WTC11 (cell line): ENCODE results near the gene NPR3. TPM values are rescaled to one million over a fixed set of nuclear protein-coding genes. Genes with fewer than 3 reads are reported as not detected.

ENCODE experiments used
- ATAC-seq: fragments of 200-7000 bp; cut with Tn5 transposase; 2 replicates; pipeline ENCODE4 v1.10.0; 2021; ENCODE audit warnings: mild to moderate bottlenecking, moderate library complexity
- CTCF ChIA-PET: fragments of 300-600 bp; sonication (Branson Sonifier 250); formaldehyde crosslinking; loops from one replicate; lab custom pipeline; 2021; ENCODE audit warnings: antibody characterized with exemption; lab: Charles Lee
- POLR2A ChIA-PET: fragments of 350-600 bp; sonication (Branson Sonifier 250); formaldehyde crosslinking; loops from one replicate; lab custom pipeline; 2021; ENCODE audit warnings: antibody characterized with exemption; lab: Charles Lee
- DNase-seq: peaks from one replicate; pipeline ENCODE4 v3.0.0; 2021; ENCODE audit warnings: low spot score
- H3K27ac Mint-ChIP-seq: 2 replicates; pipeline ENCODE4 v1.8.0; 2021; ENCODE audit warnings: mixed read lengths
- H3K27me3 Mint-ChIP-seq: 2 replicates; pipeline ENCODE4 v1.8.0; 2021; ENCODE audit warnings: low read depth, mild to moderate bottlenecking, moderate library complexity, mixed read lengths
- H3K36me3 Mint-ChIP-seq: 2 replicates; pipeline ENCODE4 v1.8.0; 2021; ENCODE audit warnings: mixed read lengths
- H3K4me1 Mint-ChIP-seq: 2 replicates; pipeline ENCODE4 v1.8.0; 2022; ENCODE audit warnings: mixed read lengths
- H3K4me3 Mint-ChIP-seq: 2 replicates; pipeline ENCODE4 v1.8.0; 2021; ENCODE audit warnings: mild to moderate bottlenecking, moderate library complexity, mixed read lengths
- H3K9me3 Mint-ChIP-seq: 2 replicates; pipeline ENCODE4 v1.8.0; 2021; ENCODE audit warnings: mixed read lengths
- AFF4 ChIP-seq: sonication (generic); formaldehyde crosslinking; IDR thresholded peaks from 2 replicates; pipeline ENCODE4 v1.8.1; 2023; ENCODE audit warnings: mild to moderate bottlenecking, missing genetic modification reagents, borderline replicate concordance
- ATF2 ChIP-seq: sonication (generic); formaldehyde crosslinking; IDR thresholded peaks from 2 replicates; pipeline ENCODE4 v1.8.1; 2022; ENCODE audit warnings: low read depth, missing genetic modification reagents, borderline replicate concordance
- ATF6 ChIP-seq: sonication (generic); formaldehyde crosslinking; IDR thresholded peaks from 2 replicates; pipeline ENCODE4 v1.8.1; 2023; ENCODE audit warnings: mild to moderate bottlenecking, missing genetic modification reagents
- ESRRA ChIP-seq: sonication (generic); formaldehyde crosslinking; IDR thresholded peaks from 2 replicates; pipeline ENCODE4 v1.8.1; 2022; ENCODE audit warnings: mild to moderate bottlenecking, missing genetic modification reagents, borderline replicate concordance
- ETV6 ChIP-seq: sonication (generic); formaldehyde crosslinking; IDR thresholded peaks from 2 replicates; pipeline ENCODE4 v1.8.1; 2022; ENCODE audit warnings: mild to moderate bottlenecking, missing genetic modification reagents
- IRF2 ChIP-seq: sonication (generic); formaldehyde crosslinking; IDR thresholded peaks from 2 replicates; pipeline ENCODE4 v1.8.0; 2022; ENCODE audit warnings: low read depth, missing genetic modification reagents, borderline replicate concordance
- MXD4 ChIP-seq: fragments of 250-450 bp; sonication (Bioruptor Pico); IDR thresholded peaks from 2 replicates; pipeline ENCODE4 v1.8.0; 2021; ENCODE audit warnings: mild to moderate bottlenecking, moderate library complexity, borderline replicate concordance
- SMAD4 ChIP-seq: sonication (generic); formaldehyde crosslinking; IDR thresholded peaks from 2 replicates; pipeline ENCODE4 v1.8.0; 2022; ENCODE audit warnings: mild to moderate bottlenecking, missing genetic modification reagents
- ZBTB21 ChIP-seq: sonication (generic); formaldehyde crosslinking; IDR thresholded peaks from 2 replicates; pipeline ENCODE4 v1.8.1; 2023; ENCODE audit warnings: mild to moderate bottlenecking, missing genetic modification reagents, borderline replicate concordance
- ZMAT4 ChIP-seq: fragments of 250-450 bp; sonication (Bioruptor Pico); IDR thresholded peaks from 2 replicates; pipeline ENCODE4 v1.9.0; 2021; ENCODE audit warnings: mild to moderate bottlenecking
- ZNF121 ChIP-seq: sonication (generic); formaldehyde crosslinking; IDR thresholded peaks from 2 replicates; pipeline ENCODE4 v1.8.0; 2023; ENCODE audit warnings: missing genetic modification reagents
- ZNF416 ChIP-seq: fragments of 250-450 bp; sonication (Bioruptor Pico); IDR thresholded peaks from 2 replicates; pipeline ENCODE4 v1.9.0; 2021; ENCODE audit warnings: mild to moderate bottlenecking, inconsistent platforms
- ZNF671 ChIP-seq: fragments of 250-450 bp; sonication (Bioruptor Pico); IDR thresholded peaks from 2 replicates; pipeline ENCODE4 v1.8.0; 2021; ENCODE audit warnings: mild to moderate bottlenecking
- total RNA-seq: library from RNA; stranded (reverse); gene quantifications from 3 replicates; pipeline ENCODE4 v1.2.3, GENCODE V29; 2021
- TF ChIP-seq, protein P1 (sequence below): sonication (generic); formaldehyde crosslinking; IDR thresholded peaks from 2 replicates; pipeline ENCODE4 v1.8.1; 2023; ENCODE audit warnings: mild to moderate bottlenecking, missing genetic modification reagents, moderate library complexity
- TF ChIP-seq, protein P2 (sequence below): fragments of 250-450 bp; sonication (Bioruptor Pico); IDR thresholded peaks from 2 replicates; pipeline ENCODE4 v1.9.0; 2021; ENCODE audit warnings: moderate library complexity, mild to moderate bottlenecking, inconsistent platforms, borderline replicate concordance
- TF ChIP-seq, protein P3 (sequence below): sonication (generic); formaldehyde crosslinking; IDR thresholded peaks from 2 replicates; pipeline ENCODE4 v1.8.1; 2023; ENCODE audit warnings: mild to moderate bottlenecking, missing genetic modification reagents
- TF ChIP-seq, protein P4 (sequence below): fragments of 250-450 bp; sonication (Bioruptor Pico); IDR thresholded peaks from 2 replicates; pipeline ENCODE4 v2.1.2; 2022; ENCODE audit warnings: mild to moderate bottlenecking, moderate library complexity

Gene NPR3
- total RNA-seq, 1 experiment from 2014 or later = 0.09 TPM

- Mint-ChIP-seq H3K4me1 (no peaks in the 10 kb centered on the region), H3K36me3 (peaks cover 3% of the 10 kb centered on the region; the same call in 1 of the 2 replicates), H3K27ac (no peak overlapping the region), H3K27me3 (no peaks in the 10 kb centered on the region), H3K4me3 (no peak overlapping the region), H3K9me3 (peaks cover 4% of the 10 kb centered on the region)
- ATAC-seq (no peak), DNase-seq (no peak)
- CTCF ChIA-PET = no interaction called here
- POLR2A ChIA-PET = no interaction called here
- no peak for TF ChIP-seq ZNF671 (CRISPR knock-in tag)
- TF ChIP-seq, protein P1, sequence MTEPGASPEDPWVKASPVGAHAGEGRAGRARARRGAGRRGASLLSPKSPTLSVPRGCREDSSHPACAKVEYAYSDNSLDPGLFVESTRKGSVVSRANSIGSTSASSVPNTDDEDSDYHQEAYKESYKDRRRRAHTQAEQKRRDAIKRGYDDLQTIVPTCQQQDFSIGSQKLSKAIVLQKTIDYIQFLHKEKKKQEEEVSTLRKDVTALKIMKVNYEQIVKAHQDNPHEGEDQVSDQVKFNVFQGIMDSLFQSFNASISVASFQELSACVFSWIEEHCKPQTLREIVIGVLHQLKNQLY (CRISPR knock-in tag) = no peak
- TF ChIP-seq IRF2 (CRISPR knock-in tag) = no peak
- no peak for TF ChIP-seq AFF4 (CRISPR knock-in tag)
- no peak for TF ChIP-seq MXD4 (CRISPR knock-in tag)
- TF ChIP-seq ATF6 (CRISPR knock-in tag) = no peak
- TF ChIP-seq ZBTB21 (CRISPR knock-in tag) = no peak
- TF ChIP-seq, protein P2, sequence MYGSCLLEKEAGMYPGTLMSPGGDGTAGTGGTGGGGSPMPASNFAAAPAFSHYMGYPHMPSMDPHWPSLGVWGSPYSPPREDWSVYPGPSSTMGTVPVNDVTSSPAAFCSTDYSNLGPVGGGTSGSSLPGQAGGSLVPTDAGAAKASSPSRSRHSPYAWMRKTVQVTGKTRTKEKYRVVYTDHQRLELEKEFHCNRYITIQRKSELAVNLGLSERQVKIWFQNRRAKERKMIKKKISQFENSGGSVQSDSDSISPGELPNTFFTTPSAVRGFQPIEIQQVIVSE (CRISPR knock-in tag) = no peak
- no peak for TF ChIP-seq ZMAT4
- TF ChIP-seq ETV6 = no peak
- TF ChIP-seq SMAD4 (CRISPR knock-in tag) = no peak
- no peak for TF ChIP-seq ZNF121
- TF ChIP-seq, protein P3, sequence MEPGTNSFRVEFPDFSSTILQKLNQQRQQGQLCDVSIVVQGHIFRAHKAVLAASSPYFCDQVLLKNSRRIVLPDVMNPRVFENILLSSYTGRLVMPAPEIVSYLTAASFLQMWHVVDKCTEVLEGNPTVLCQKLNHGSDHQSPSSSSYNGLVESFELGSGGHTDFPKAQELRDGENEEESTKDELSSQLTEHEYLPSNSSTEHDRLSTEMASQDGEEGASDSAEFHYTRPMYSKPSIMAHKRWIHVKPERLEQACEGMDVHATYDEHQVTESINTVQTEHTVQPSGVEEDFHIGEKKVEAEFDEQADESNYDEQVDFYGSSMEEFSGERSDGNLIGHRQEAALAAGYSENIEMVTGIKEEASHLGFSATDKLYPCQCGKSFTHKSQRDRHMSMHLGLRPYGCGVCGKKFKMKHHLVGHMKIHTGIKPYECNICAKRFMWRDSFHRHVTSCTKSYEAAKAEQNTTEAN (CRISPR knock-in tag) = no peak
- TF ChIP-seq ESRRA (CRISPR knock-in tag) = no peak
- TF ChIP-seq ZNF416 = no peak
- no peak for TF ChIP-seq ATF2 (CRISPR knock-in tag)
- TF ChIP-seq, protein P4, sequence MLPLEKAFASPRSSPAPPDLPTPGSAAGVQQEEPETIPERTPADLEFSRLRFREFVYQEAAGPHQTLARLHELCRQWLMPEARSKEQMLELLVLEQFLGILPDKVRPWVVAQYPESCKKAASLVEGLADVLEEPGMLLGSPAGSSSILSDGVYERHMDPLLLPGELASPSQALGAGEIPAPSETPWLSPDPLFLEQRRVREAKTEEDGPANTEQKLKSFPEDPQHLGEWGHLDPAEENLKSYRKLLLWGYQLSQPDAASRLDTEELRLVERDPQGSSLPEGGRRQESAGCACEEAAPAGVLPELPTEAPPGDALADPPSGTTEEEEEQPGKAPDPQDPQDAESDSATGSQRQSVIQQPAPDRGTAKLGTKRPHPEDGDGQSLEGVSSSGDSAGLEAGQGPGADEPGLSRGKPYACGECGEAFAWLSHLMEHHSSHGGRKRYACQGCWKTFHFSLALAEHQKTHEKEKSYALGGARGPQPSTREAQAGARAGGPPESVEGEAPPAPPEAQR (CRISPR knock-in tag) = no peak
Observed at GRCh38 chr5:32736842-32737241, 25.7 kb downstream of the NPR3 start.
